K562 (cell line): ENCODE data around the gene KCNF1. TPM values are rescaled to one million over a fixed set of nuclear protein-coding genes. Genes with fewer than 3 reads are reported as not detected.

Experiments used
- ATAC-seq: fragments of 200-7000 bp; cut with Tn5 transposase; 3 replicates; pipeline ENCODE4 v1.9.1; 2020; ENCODE audit warnings: moderate library complexity
- BruUV-seq: library from RNA; stranded (reverse); fragments of 400-500 nt; replicated peaks from 2 replicates; lab custom pipeline; 2021; lab: Mats Ljungman, UMichigan
- CTCF ChIA-PET: fragments of 300-600 bp; formaldehyde crosslinking; extraction: SDS; loops from one replicate; lab custom pipeline; 2021; ENCODE audit warnings: low intra/inter-chr PET ratio; lab: Yijun Ruan, JAX
- POLR2A ChIA-PET: fragments of 300-600, 350-650 bp; sonication (Branson Sonifier 250); formaldehyde crosslinking; extraction: SDS; loops from one replicate; lab custom pipeline; 2021; ENCODE audit warnings: antibody characterized with exemption, inconsistent platforms; lab: Yijun Ruan, JAX
- DNase-seq, 4 experiments: peaks; one replicate each; pipeline versions ENCODE4 v3.0.0 to v3.0.0-alpha.2; 2011 to 2018; ENCODE audit warnings: low spot score in 3 of 4, mixed read lengths in 3 of 4; ENCODE audit errors: extremely low read depth in 1 of 4
- FAIRE-seq: peaks from 2 replicates; lab custom pipeline; 2011; peaks lifted over from hg19 to GRCh38; lab: Jason Lieb, UNC
- H2AFZ ChIP-seq: 2 replicates; pipeline ENCODE4 v1.6.0; 2011; ENCODE audit warnings: low read depth, low read length, control low read depth, inconsistent platforms
- H3K27ac ChIP-seq: fragments of 200-600 bp; 3 replicates; pipeline ENCODE4 v1.8.0; 2011; ENCODE audit warnings: low read depth, mild to moderate bottlenecking, control low read depth, inconsistent platforms, low read length, moderate library complexity, mixed read lengths; ENCODE audit errors: extremely low read depth
- H3K27me3 ChIP-seq, 2 experiments: fragments of 300-600 bp in 1 of 2; 2 replicates in 1 of 2; 3 replicates in 1 of 2; pipeline versions ENCODE4 v1.6.0 to v1.8.0; 2011; ENCODE audit warnings: inconsistent platforms in 2 of 2, low read length in 2 of 2, mild to moderate bottlenecking in 1 of 2, mixed read lengths in 1 of 2, moderate library complexity in 1 of 2; ENCODE audit not compliant: control insufficient read depth in 2 of 2, insufficient read depth in 2 of 2
- H3K36me3 ChIP-seq: fragments of 300-600 bp; 3 replicates; pipeline ENCODE4 v1.8.0; 2011; ENCODE audit warnings: mild to moderate bottlenecking, low read length, inconsistent platforms; ENCODE audit not compliant: control insufficient read depth, insufficient read depth
- H3K4me1 ChIP-seq, 2 experiments: fragments of 200-600 bp in 1 of 2; replicated peaks in 1 of 2; 2 replicates in 1 of 2; 3 replicates in 1 of 2; pipeline versions ENCODE4 v1.5.1 to v1.8.0; 2011; ENCODE audit warnings: inconsistent platforms in 2 of 2, low read length in 2 of 2, mild to moderate bottlenecking in 1 of 2, mixed read lengths in 1 of 2, moderate library complexity in 1 of 2; ENCODE audit not compliant: control insufficient read depth in 2 of 2, insufficient read depth in 2 of 2
- H3K4me2 ChIP-seq: 2 replicates; pipeline ENCODE4 v1.6.1; 2011; ENCODE audit warnings: low read length, control low read depth, inconsistent platforms, mixed read lengths; ENCODE audit not compliant: insufficient read depth
- H3K4me3 ChIP-seq: fragments of 200-600 bp; sonication (generic), shearing (Covaris generic); 2 replicates; pipeline ENCODE4 v1.5.1; 2016; ENCODE audit warnings: control low read depth, inconsistent platforms
- H3K79me2 ChIP-seq: fragments of 200-600 bp; 3 replicates; pipeline ENCODE4 v1.8.0; 2011; ENCODE audit warnings: low read length, inconsistent platforms; ENCODE audit not compliant: control insufficient read depth, insufficient read depth
- H3K9ac ChIP-seq, 2 experiments: 2 replicates each; pipeline versions ENCODE4 v1.6.0 to v1.6.1; 2011; ENCODE audit warnings: low read depth in 2 of 2, low read length in 2 of 2, control low read depth in 1 of 2, inconsistent platforms in 1 of 2, mild to moderate bottlenecking in 1 of 2, mixed read lengths in 1 of 2; ENCODE audit not compliant: insufficient read depth in 1 of 2
- H3K9me1 ChIP-seq: one replicate; pipeline ENCODE4 v1.6.0; 2011; ENCODE audit warnings: inconsistent platforms, mild to moderate bottlenecking, low read length, moderate library complexity; ENCODE audit not compliant: control insufficient read depth, insufficient read depth
- H3K9me3 ChIP-seq: replicated peaks from 2 replicates; pipeline ENCODE4 v1.5.1; 2011; ENCODE audit warnings: low read depth, low read length, inconsistent platforms; ENCODE audit not compliant: control insufficient read depth, insufficient read depth
- H4K20me1 ChIP-seq: replicated peaks from 2 replicates; pipeline ENCODE4 v1.6.1; 2011; ENCODE audit warnings: low read length, inconsistent platforms, mixed read lengths; ENCODE audit not compliant: control insufficient read depth, insufficient read depth
- FOXP4 ChIP-seq: sonication (generic); formaldehyde crosslinking; IDR thresholded peaks from 2 replicates; pipeline ENCODE4 v1.8.0; 2022; ENCODE audit warnings: mild to moderate bottlenecking, missing genetic modification reagents, borderline replicate concordance
- GTF3C2 ChIP-seq: IDR thresholded peaks from 3 replicates; pipeline ENCODE4 v1.6.1; 2011; ENCODE audit warnings: borderline replicate concordance, mild to moderate bottlenecking, moderate library complexity; ENCODE audit not compliant: insufficient read length; ENCODE audit errors: extremely low read depth
- HES1 ChIP-seq: fragments of 450-650 bp; IDR thresholded peaks from 2 replicates; pipeline ENCODE4 v1.6.1; 2016; ENCODE audit warnings: low read depth, mild to moderate bottlenecking, moderate library complexity
- IRF2 ChIP-seq: sonication (generic); formaldehyde crosslinking; IDR thresholded peaks from 2 replicates; pipeline ENCODE4 v1.8.1; 2022; ENCODE audit warnings: mild to moderate bottlenecking, missing genetic modification reagents
- MBD2 ChIP-seq: sonication (generic); IDR thresholded peaks from 2 replicates; pipeline ENCODE4 v1.6.1; 2016; ENCODE audit warnings: low read depth, borderline replicate concordance
- SLC30A9 ChIP-seq: fragments of 250-450 bp; sonication (Bioruptor Pico); IDR thresholded peaks from 2 replicates; pipeline ENCODE4 v1.8.0; 2022; ENCODE audit warnings: mild to moderate bottlenecking, moderate library complexity
- TEAD2 ChIP-seq: fragments of 450-650 bp; IDR thresholded peaks from 2 replicates; pipeline ENCODE4 v1.6.1; 2016; ENCODE audit warnings: missing genetic modification characterization, control low read depth, missing compliant biosample characterization
- YY1 ChIP-seq, 3 experiments: IDR thresholded peaks; 2 replicates each; pipeline ENCODE4 v1.6.1; 2011; ENCODE audit warnings: low read length in 2 of 3, mild to moderate bottlenecking in 2 of 3, moderate library complexity in 2 of 3, borderline replicate concordance in 1 of 3, control low read depth in 1 of 3, low read depth in 1 of 3; ENCODE audit not compliant: insufficient read depth in 3 of 3, insufficient replicate concordance in 2 of 3, control insufficient read depth in 1 of 3, insufficient read length in 1 of 3; ENCODE audit errors: extremely low read depth in 1 of 3
- ZFP30 ChIP-seq: fragments of 250-450 bp; sonication (Bioruptor Pico); IDR thresholded peaks from 2 replicates; pipeline ENCODE4 v1.8.0; 2022; ENCODE audit warnings: moderate library complexity, mild to moderate bottlenecking, inconsistent platforms, borderline replicate concordance
- ZNF277 ChIP-seq: fragments of 250-450 bp; sonication (Bioruptor Pico); IDR thresholded peaks from 2 replicates; pipeline ENCODE4 v1.8.0; 2022; ENCODE audit warnings: inconsistent platforms, mild to moderate bottlenecking, moderate library complexity, borderline replicate concordance
- ZNF507 ChIP-seq: conservative IDR thresholded peaks from 2 replicates; pipeline ENCODE4 v1.6.1; 2017; ENCODE audit warnings: missing genetic modification characterization, missing compliant biosample characterization
- WGBS: fragments of 100-300 bp; shearing (Covaris generic); methylation state at CpG from one replicate; pipeline ENCODE4 v1.1.6; 2016; ENCODE audit warnings: low coverage, mixed read lengths; ENCODE audit not compliant: insufficient coverage; ENCODE audit errors: missing lambda C conversion rate; 5-methylcytosine and 5-hydroxymethylcytosine counted together
- in situ Hi-C: fragments of 300-500 bp; cut with MboI; formaldehyde crosslinking; loops from 4 replicates; pipeline ENCODE4 v1.15.0; 2018; ENCODE audit warnings: inconsistent platforms, mixed read lengths
- intact Hi-C: fragments of 100-400 bp; cut with micrococcal nuclease; formaldehyde crosslinking; loops from 2 replicates; pipeline ENCODE4 v1.14.2; 2022
- polyA plus RNA-seq, 8 experiments: library from polyadenylated mRNA; depleted of rRNA in 4 of 8; stranded (reverse) in 5 of 8; unstranded in 3 of 8; fragments of >200 nt; fragmentation: Nextera tagmentation in 2 of 8; fragmentation: Illumina TruSeq in 1 of 8; extraction: Ambion mirVana in 2 of 8; extraction: Trizol in 1 of 8; gene quantifications; 2 replicates each; pipeline versions ENCODE4 v1.2.1 to v1.2.3, GENCODE V29; 2011 to 2014; ENCODE audit warnings: inconsistent platforms in 1 of 8, missing spikeins in 1 of 8
- total RNA-seq, 7 experiments: library from RNA; depleted of rRNA in 6 of 7; stranded (reverse); fragments of >200 nt in 6 of 7; fragmentation: Illumina TruSeq in 2 of 7; extraction: Trizol in 2 of 7; gene quantifications; 2 replicates each; pipeline versions ENCODE4 v1.2.1 to v1.2.3, GENCODE V29; 2011 to 2021; ENCODE audit warnings: low replicate concordance in 1 of 7

The KCNF1 gene
- total and polyA plus RNA-seq, 9 of the 15 experiments (the other 6 are each of a cell fraction or from before 2014, with no cell fraction given), result not detected

- no peak for TF ChIP-seq HES1
- no peak for TF ChIP-seq YY1 (IDR thresholded peaks at IDR 0.05; ENCODE audit: borderline replicate concordance in 1 of 3, control insufficient read depth in 1 of 3, extremely low read depth in 1 of 3, insufficient read depth in 3 of 3, insufficient read length in 1 of 3, insufficient replicate concordance in 2 of 3, low read depth in 1 of 3, low read length in 2 of 3)
- TF ChIP-seq TEAD2, result no peak
- no peak for TF ChIP-seq ZNF277
Observed at GRCh38 chr2:10910625-10911024, 1.1 kb upstream of the KCNF1 start (continued).

- Histone ChIP-seq H3K4me3 (no peak overlapping the region), H3K9me1 (no peaks in the 10 kb centered on the region), H3K27ac (no peak overlapping the region), H3K4me2 (no peak overlapping the region), H3K27me3 (peaks cover 37 to 86% of the 10 kb centered on the region in 2 experiments; a peak in 4 of 5 replicates), H3K4me1 (peaks cover 0 to 12% of the 10 kb centered on the region in 2 experiments; a peak in 1 of 5 replicates), H2AFZ (no peak overlapping the region), H3K36me3 (no peaks in the 10 kb centered on the region)
- CTCF ChIA-PET, result no interaction called here
- DNase-seq (no peak), ATAC-seq (no peak)
- 8% methylated on average over 16 of the region's 81 CpGs for WGBS
- in situ Hi-C loops, result no loop called here
- TF ChIP-seq ZNF507 (no peak), FOXP4 (CRISPR knock-in tag) (no peak), IRF2 (CRISPR knock-in tag) (no peak), SLC30A9 (CRISPR knock-in tag) (no peak), ZFP30 (CRISPR knock-in tag) (no peak), GTF3C2 (no peak), MBD2 (no peak)
- TF ChIP-seq, all 486 proteins: peak for 0
- no TSS peak for BruUV-seq
- Histone ChIP-seq H3K9ac (no peak overlapping the region), H4K20me1 (no peaks in the 10 kb centered on the region; the same call in none of the 2 replicates), H3K79me2 (no peaks in the 10 kb centered on the region), H3K9me3 (no peaks in the 10 kb centered on the region)
- POLR2A ChIA-PET, result interaction anchor here (0.6 kb wide), 1 partner anchor 526 kb away, joined by 4 read pairs; no protein-coding TSS in a partner anchor
- FAIRE-seq, result no peak
- intact Hi-C loops, result no loop called here
Observed at GRCh38 chr2:10912076-10912731, 470 bp downstream of the KCNF1 start.
